Measurements from ENCODE around the gene ZFHX3.

GRCh38 chr16:73060892-73061490 is 13.1 kb upstream of the ZFHX3 start:
- no peak for TF ChIP-seq TCF12 (IDR thresholded peaks at IDR 0.05; ENCODE audit: low read depth, low read length)
- no peak for TF ChIP-seq RAD21 (IDR thresholded peaks at IDR 0.05 in 1 of 2, conservative IDR thresholded peaks at IDR 0.05 in 1 of 2; ENCODE audit: low read depth in 2 of 2, low read length in 2 of 2)
- TF ChIP-seq POLR2A (IDR thresholded peaks at IDR 0.05; ENCODE audit: control extremely low read depth in 1 of 2, low read depth in 2 of 2, low read length in 2 of 2): no peak
- no peak for TF ChIP-seq EZH2 (IDR thresholded peaks at IDR 0.05; ENCODE audit: low read depth, low read length, severe bottlenecking)
